ENCODE results near the gene FGF22.

- no peak for TF ChIP-seq CTCF (IDR thresholded peaks at IDR 0.05)
- no peak for TF ChIP-seq POLR2A (IDR thresholded peaks at IDR 0.05)
Observed at GRCh38 chr19:612941-613340, 26.7 kb upstream of the FGF22 start.

Measured in ovary (tissue), 3 donors.